Glomerular visceral epithelial cell (primary cell): Measurements from ENCODE around the gene PRELID3B.
A peak's percentile ranks its signal among the peaks of the same experiment; 100 is the strongest.

ENCODE experiments used
- DNase-seq: peaks from one replicate; pipeline ENCODE4 v3.0.0-alpha.2; 2016; ENCODE audit errors: extremely low spot score

Gene PRELID3B

GRCh38 chr20:59042151-59042795 lies at the start of gene PRELID3B:
TSS of gene PRELID3B (minus strand) at chr20:59042786. CDS start at chr20:59042730, 56 bp downstream.
- peak; percentile 36 for DNase-seq

GRCh38 chr20:59087829-59088433 lies 45.3 kb upstream of the PRELID3B start:
- DNase-seq: peak; percentile 69

- DNase-seq: no peak
Measured at GRCh38 chr20:59086923-59087322, 44.3 kb upstream of the PRELID3B start.

GRCh38 chr20:59084041-59084850 lies 41.7 kb upstream of the PRELID3B start:
- DNase-seq: no peak

DNA sequence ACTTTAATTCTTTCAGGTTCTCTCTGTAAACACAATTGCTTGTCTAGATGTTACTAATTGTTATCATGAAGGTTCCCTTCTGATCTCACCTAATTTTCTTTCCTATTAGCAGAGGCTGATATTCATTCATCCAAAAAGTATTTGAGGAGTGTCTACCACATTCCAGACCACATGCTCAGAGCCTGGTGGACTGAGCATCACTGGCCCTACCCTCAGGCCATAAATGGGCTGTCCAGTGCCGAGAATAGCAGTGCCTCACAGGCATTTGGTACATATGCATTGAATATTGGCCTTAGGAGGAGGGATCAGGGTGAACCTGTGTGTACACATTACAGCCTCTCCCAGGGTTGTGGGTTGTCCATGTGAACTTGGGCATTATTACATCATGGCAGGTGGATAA lies 40.4 kb upstream of the PRELID3B start:
- no peak for DNase-seq

DNA sequence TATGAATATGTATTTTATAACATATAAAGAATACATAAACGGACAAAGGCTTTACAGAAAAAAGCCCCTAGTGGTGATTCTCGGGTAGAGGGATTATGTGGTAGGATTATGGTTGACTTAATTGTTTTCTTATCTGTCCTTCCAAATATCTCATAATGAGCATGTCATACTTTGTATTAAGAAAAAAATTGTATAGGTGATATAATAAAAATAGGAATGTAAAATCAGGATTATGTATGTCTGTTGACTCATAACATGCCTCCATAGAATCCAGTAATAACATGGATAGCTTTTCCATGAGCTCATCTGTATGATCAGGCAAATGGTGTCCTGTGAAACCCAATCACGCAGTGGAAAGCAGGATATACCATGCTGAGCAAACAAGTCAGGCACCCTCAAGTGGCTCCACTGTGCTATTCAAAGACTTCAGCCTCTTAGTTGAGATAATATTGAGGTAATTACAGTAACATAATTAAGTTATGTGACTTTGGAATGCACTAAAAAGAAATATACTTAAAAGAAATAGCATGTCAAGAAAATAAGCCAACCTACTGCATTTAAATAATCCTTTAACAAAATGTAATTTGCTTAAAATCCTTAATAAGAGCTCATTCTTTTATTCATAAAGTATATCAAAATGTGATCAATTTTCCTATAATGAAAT lies 39.6 kb upstream of the PRELID3B start:
- DNase-seq: no peak

- DNase-seq: no peak
Measured at GRCh38 chr20:59081036-59081435, 38.5 kb upstream of the PRELID3B start.

DNA sequence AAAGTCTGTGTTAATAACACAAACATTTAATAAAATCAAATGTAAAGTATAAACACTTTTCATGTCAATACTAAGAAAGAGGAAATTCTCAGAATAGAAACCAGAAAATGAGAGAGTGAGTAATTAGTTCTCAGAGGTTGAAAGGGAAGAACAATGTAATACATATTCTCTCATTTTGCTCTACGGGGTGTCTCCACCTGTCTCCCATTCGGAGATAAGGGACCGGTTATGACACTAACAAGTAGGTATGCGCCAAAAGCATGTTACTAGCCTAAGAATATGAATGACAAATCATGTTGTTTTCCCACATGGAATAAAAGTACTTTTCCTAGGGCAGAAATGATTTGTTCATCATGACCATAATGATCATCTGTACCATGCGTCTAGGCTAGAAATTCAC lies 35.6 kb upstream of the PRELID3B start:
- DNase-seq: no peak

- DNase-seq: no peak
Measured at GRCh38 chr20:59077705-59078104, 35.1 kb upstream of the PRELID3B start.

GRCh38 chr20:59075934-59076508 lies 33.4 kb upstream of the PRELID3B start:
- DNase-seq: no peak

- no peak for DNase-seq
Measured at GRCh38 chr20:59074456-59074855, 31.9 kb upstream of the PRELID3B start.

DNA sequence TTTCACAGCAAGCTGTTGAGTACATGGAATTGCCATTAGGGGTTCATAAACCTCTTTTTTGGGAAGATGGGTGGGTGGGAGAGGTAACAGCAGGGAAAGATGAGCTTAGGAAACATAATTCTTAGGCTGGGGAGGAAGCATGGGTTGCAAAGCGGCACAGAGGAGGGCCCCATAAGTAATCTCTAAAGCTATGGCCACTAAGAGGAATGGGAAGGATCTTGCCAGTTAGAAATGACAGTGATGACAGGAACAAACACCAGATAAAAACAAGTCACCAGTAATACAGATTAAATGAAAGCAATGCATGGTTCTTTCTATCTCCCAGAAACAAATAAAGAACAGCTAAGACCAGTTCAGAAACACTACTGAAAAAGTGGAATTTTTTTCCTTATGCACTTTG lies 31.0 kb upstream of the PRELID3B start:
- DNase-seq: no peak

DNA sequence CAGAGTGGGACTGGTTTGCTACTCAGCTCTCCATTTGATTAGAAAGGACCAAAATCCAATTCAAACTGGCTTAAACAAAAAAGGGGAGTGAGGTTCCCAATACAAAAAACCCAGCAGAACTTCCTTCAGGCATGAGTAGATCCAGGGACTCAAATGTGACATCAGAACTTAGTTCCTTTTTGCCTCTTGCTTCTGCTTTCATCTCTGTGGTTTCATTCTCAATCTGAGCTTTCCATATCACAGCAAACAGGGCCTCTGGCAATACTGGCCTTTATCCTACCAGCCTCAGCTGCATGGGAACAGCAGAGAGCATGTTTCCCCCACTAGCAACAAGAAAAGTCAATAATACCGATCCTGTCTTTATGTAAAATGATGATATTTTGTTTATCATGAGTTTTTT lies 28.6 kb upstream of the PRELID3B start:
- DNase-seq: no peak

GRCh38 chr20:59069026-59069425 lies 26.4 kb upstream of the PRELID3B start:
- DNase-seq: no peak

DNA sequence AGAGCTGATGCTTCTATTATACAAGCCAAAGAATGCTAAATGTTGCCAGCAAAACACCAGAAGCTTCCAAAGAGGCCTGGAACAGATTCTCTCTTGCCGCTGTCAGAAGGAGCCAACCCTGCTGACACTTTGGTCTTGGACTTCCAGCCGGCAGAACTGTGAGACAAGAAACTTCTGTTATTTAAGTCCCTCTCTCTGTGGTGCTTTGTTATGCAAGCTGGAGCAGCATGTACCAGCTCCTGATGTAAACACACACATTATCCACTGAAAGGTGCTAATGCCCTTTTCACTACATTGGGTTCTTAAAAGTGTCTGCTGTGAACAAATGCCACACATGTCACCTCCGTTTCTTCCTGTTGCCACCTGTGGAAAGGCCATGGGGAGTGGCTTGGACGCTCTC lies 25.9 kb upstream of the PRELID3B start:
- DNase-seq: no peak

GRCh38 chr20:59064214-59064722 lies 21.7 kb upstream of the PRELID3B start:
- DNase-seq: no peak

- DNase-seq: no peak
Measured at GRCh38 chr20:59063358-59064213, 21.0 kb upstream of the PRELID3B start.

DNA sequence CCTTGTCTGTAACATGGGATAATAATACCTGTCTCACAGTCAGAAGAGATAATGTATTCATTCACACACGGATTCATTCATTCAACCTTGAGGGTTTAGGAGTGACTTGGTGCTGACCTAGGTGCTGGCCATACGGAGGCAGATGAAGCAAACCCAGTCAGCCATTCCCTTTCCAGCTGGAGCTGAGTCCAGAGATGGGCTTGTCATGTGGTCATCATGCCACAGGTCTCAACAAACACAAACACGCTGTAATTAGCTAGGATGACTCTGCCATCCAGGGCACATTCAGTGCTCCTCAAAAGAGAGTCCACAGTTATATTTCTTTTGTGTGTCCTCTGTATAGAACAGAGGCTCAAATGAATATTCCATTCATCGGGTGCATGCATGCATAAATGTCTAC lies 19.5 kb upstream of the PRELID3B start:
- DNase-seq: no peak

DNA sequence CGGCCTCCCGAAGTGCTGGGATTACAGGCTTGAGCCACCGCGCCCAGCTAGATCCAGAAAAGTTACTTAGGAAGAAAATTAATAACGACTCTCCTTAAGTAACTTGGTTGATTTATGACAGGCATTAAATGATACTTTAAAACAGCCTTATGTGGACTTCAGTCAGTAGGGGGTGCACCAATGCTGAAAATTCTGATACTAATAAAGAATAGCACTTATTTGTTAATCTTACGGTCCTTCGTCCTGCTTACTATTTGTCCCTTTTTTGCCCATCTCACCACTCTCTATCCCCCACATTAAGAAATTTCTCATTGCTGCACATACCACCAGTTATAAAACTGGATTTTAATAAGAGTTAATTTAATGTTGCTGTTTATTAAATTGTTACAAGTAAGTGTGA lies 12.7 kb upstream of the PRELID3B start:
- no peak for DNase-seq

DNA sequence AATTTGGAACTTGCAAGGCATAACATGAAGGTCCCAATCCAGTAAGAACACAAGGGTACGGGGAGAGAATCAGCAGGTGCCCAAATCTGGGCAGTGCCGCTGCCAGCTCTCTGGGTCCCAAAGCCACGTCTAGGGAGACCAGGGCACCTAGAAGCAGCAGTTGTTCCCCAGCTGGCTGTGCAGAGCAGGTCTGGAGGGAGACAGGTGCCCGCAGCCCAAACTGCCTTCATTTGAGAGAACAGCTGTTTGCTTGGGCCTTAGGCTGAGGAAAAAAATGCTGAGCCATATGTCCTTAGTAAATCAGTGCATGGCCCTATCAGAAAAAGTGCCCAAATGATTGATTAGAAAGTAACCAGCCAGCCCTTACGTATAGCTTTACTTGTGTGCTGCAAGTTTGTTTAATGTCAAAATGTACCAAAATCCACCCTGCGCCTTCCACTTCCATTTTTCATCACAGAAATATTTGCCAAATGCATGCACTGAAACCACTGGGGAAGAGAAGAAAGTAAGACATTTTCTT lies 9.1 kb upstream of the PRELID3B start:
- DNase-seq: no peak

GRCh38 chr20:59050437-59050836 lies 7.9 kb upstream of the PRELID3B start:
- DNase-seq: no peak
